Rectal smooth muscle tissue (tissue), 1 donor: ENCODE measurements around the gene ADA.

Experiments
- H3K27ac ChIP-seq: one replicate; pipeline ENCODE4 v1.7.0; 2013; ENCODE audit warnings: low read depth, low read length, inconsistent platforms
- H3K27me3 ChIP-seq: one replicate; pipeline ENCODE4 v1.7.0; 2013; ENCODE audit warnings: low read length; ENCODE audit not compliant: control insufficient read depth, insufficient read depth
- H3K36me3 ChIP-seq: one replicate; pipeline ENCODE4 v1.7.0; 2013; ENCODE audit warnings: low read length; ENCODE audit not compliant: control insufficient read depth, insufficient read depth
- H3K4me1 ChIP-seq: one replicate; pipeline ENCODE4 v1.7.0; 2013; ENCODE audit warnings: low read length; ENCODE audit not compliant: control insufficient read depth, insufficient read depth
- H3K4me3 ChIP-seq: one replicate; pipeline ENCODE4 v1.7.0; 2013; ENCODE audit warnings: low read length
- H3K9ac ChIP-seq: one replicate; pipeline ENCODE4 v1.7.0; 2013; ENCODE audit warnings: low read length

The ADA gene

DNA sequence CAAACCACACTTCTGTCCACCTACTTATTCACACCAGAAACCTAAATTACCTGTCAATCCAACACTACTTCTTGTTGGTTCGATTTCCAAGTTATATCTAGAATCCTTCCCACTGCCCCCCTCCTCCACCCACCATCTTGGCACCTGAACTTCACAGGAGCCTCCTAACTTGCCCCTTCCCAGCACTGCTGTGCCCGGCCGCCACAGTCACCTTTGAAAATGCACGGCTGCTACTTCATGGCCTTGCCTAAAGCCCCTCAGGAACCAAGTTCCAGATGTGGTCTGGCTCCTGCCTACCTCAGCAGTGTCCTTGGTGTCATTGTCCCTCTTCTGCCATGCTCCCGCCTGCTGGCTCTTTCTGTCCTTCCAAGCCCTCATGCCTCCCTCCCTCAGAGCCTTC lies 37.9 kb downstream of the ADA start:
- Histone ChIP-seq H3K27me3 (no peaks in the 10 kb centered on the region), H3K27ac (peak overlapping the region; percentile 48), H3K4me1 (peaks cover 34% of the 10 kb centered on the region), H3K36me3 (peaks cover 20% of the 10 kb centered on the region), H3K4me3 (no peak overlapping the region), H3K9ac (no peak overlapping the region)

DNA sequence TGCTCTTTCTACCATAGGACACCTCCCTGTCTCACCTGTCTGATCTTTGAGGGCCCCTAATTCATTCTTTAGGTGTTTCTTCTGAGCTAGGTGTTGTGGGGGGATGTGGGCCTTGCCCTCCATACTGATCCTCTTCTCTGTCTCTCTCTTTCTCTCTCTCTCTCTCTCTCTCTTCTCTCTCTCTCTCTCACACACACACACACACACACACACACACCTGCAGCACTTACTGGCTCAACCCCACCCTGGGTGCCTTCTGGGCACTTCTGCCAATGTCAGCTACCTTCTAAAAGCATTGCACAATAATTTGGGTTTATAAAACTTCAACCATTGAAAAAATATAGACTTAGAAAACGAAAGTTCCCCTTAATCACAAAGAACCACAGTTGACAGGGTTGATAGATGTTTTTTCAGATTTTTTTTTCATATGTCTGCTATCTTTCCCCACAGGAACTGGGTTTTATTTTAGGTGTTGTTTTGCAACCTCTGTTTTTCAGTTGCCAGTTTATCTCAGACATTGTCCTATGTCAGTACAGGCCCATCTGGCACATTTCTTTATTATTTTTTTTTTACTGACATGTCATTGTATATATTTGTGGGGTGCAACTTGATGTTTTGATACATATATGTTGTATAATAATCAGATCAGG lies 41.1 kb downstream of the ADA start:
- Histone ChIP-seq H3K9ac (no peak overlapping the region), H3K4me3 (no peak overlapping the region), H3K36me3 (peaks cover 5% of the 10 kb centered on the region), H3K27ac (peak overlapping the region; percentile 95), H3K27me3 (no peaks in the 10 kb centered on the region), H3K4me1 (peaks cover 25% of the 10 kb centered on the region)

DNA sequence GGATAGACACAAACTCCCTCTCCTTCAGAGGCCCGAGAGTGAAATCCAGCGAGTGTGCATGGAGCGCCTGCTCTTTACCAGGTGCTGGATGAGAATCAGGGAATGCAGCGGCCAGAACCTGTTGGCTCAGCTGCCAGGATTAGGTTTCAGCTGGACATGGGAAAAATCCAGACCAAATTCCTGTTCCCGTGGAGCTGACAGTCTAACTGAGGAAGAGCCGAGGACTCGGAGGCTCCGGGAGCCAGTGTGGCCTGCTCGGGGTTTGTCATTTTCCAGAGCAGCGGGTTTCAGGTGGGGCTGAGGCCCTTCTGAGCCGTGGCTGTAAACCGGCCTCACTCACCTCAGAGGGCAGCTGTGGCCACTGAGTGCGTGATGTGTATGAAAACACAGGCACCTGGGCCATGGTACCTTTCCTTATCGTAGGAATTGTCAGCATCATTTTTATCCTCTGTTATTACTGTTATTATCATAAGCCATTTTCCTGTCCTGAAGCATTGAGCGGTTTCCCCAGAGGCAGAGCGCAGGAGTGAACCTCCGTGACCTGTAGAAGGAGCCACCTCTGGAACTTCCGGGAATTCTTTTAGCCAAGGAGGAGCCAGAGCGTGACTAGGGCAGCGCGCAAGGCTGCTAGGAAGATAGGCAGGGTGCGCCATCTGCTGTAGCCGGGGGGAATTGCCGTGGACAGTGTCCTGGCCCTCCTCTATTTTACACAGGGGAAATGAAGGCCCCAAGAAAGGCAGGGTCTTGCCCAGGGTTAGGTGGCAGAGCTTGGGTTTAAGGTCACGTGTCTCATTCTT lies 41.8 kb downstream of the ADA start:
- H3K4me1 ChIP-seq, result peaks cover 19% of the 10 kb centered on the region
- H3K9ac ChIP-seq, result no peak overlapping the region
- H3K27me3 ChIP-seq, result no peaks in the 10 kb centered on the region
- H3K36me3 ChIP-seq, result peaks cover 5% of the 10 kb centered on the region
- peak overlapping the region; percentile 95 for H3K27ac ChIP-seq
- H3K4me3 ChIP-seq, result peak overlapping the region; percentile 65

DNA sequence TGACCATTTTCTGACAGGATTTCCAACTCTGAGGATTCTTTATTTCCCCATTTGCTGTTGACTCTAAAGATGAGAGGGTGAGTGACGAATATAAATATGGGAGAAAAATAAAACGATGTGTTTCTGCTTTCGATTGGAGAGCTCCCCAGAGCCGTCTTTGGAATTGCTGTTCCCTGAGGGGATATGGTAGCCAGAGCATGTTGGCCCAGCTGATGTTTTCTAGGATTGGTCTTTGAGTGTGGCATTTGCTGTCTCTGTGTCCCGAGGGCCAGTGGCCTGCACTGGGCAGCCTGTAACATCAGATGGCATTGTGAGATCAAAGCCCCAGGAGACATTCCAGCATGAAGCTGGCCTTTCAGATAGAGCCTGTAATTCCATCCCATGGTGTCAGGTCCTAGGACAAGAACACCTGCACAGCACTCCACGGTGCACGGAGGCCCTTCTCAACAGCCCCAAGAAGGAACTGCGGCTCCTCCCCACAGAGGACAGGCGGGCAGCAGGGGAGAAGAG lies 42.4 kb downstream of the ADA start:
- H3K4me1 ChIP-seq, result peaks cover 15% of the 10 kb centered on the region
- peak overlapping the region; percentile 95 for H3K27ac ChIP-seq
- peaks cover 5% of the 10 kb centered on the region for H3K36me3 ChIP-seq
- H3K9ac ChIP-seq, result peak overlapping the region; percentile 4
- no peaks in the 10 kb centered on the region for H3K27me3 ChIP-seq
- peak overlapping the region; percentile 65 for H3K4me3 ChIP-seq

DNA sequence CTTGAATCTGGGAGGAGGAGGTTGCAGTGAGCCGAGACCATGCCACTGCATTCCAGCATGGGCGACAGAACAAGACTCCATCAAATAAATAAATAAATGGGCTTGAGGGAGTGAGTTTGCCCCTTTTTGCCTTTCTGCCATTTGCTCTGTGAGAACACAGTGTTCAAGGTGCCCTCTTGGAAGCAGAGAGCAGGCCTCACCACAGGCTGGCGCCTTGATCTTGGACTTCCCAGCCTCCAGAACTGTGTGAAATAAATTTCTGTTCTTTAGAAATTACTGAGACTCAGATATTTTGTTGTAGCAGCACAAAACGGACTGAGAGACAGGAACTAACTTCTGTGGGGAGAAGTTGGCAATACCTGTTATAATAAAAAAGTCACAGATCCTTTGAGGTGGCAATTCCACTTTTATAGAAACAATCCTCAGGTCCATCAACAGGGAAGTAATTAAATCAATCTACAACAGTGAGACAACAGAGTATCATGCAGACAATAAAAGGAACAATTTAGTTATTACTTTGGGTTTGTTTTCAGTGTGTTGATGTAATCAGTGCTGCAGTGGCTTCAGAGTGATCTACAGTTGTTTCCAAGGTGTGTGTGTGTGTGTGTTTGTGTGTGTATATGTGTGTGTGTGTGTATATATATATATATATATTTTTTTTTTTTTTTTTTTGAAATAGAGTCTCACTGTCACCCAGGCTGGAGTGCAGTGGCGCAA lies 44.6 kb downstream of the ADA start:
- Histone ChIP-seq H3K27ac (no peak overlapping the region), H3K27me3 (no peaks in the 10 kb centered on the region), H3K9ac (no peak overlapping the region), H3K36me3 (no peaks in the 10 kb centered on the region), H3K4me3 (no peak overlapping the region), H3K4me1 (peaks cover 20% of the 10 kb centered on the region)

DNA sequence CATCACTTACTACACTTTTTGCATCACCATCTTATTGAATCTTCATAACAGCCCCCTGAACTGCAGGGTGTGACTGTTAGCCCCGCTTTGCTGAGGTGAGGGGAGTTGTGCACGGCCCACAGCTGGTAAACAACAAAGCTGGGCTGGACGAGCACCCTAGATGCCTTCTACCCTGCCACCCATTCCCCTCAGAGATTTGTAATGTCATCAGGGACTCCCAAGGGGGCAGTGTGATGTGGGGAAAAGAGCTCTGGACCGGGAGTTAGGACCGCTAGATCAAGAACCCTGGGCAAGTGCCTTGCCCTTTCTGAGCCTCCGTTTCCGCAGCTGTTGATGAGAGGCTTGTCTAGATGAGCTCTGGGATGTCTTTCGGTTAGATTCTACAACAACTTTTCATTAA lies 48.2 kb downstream of the ADA start:
- Histone ChIP-seq H3K27ac (no peak overlapping the region), H3K36me3 (no peaks in the 10 kb centered on the region), H3K4me1 (peaks cover 35% of the 10 kb centered on the region), H3K27me3 (no peaks in the 10 kb centered on the region), H3K4me3 (no peak overlapping the region), H3K9ac (no peak overlapping the region)

DNA sequence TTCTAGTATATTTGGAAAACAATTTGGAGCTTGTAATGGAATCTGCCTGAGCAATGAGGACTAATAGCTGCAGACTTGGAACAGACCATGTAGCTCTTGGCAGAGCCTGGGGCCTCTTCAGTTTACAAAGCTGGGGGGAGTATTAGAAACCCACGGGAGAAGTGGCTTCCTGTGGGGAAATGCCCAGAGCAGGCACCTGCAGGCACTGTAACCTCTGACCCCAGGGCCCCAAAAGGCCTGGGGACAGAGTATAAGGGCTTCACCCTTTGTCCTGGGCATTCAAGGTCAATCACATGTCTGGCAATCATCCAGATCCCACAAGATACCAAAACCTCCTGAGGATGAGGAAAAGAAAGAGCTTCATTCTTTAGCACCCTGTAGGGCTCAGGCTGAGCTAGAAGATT lies 49.7 kb downstream of the ADA start:
- H3K4me1 ChIP-seq, result peaks cover 43% of the 10 kb centered on the region

DNA sequence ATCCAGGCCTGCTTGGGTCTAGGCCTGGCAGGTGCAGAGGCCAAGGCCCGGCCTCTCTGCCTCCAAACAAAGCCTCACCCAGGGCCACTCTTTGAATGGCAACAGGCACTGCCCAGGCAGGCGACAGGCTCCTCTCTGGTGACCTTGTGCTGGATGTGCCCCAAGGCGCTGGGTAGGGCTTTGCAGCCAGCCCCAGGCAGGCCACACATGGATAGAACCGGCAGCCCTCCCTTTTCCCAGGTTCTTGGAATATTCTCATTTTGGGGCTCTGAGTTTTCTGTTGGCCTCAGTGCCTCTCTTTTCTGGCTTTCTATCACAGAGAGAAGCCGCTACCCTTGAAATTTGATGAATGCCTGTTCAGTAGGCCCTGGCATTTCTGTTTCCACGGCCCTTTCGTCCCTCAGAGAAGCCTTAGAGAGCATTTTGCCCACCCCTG lies 50.2 kb downstream of the ADA start:
- Histone ChIP-seq H3K27ac (peak overlapping the region; percentile 76), H3K4me1 (peaks cover 43% of the 10 kb centered on the region), H3K36me3 (no peaks in the 10 kb centered on the region), H3K4me3 (peak overlapping the region; percentile 3), H3K9ac (no peak overlapping the region), H3K27me3 (no peaks in the 10 kb centered on the region)

More for the DNA sequence above, 49.7 kb downstream of the ADA start:
- Histone ChIP-seq H3K27me3 (no peaks in the 10 kb centered on the region), H3K36me3 (no peaks in the 10 kb centered on the region), H3K27ac (peak overlapping the region; percentile 76), H3K9ac (no peak overlapping the region), H3K4me3 (no peak overlapping the region)

DNA sequence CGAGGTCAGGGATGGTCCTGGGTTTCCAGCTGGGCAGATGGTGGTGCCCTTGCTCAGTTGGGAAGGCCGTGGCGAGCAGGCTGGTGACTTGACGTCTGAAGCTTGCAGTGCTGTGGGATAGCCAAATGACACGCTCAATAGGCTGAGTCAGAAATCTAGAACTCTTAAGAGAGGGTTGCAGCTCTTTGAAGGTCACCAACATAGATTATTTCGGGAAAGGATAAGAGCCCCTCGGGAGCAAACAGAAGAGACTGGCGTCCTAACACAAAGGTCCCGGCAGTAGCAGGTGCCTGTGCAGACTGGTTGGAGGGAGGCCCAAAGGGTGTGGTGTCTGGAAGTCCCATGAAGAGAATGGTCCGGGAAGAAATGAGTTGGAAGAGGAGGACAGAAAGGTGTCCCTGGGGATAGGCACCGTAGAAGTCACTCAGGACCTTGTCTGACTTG lies 50.7 kb downstream of the ADA start:
- Histone ChIP-seq H3K27me3 (no peaks in the 10 kb centered on the region), H3K4me3 (peak overlapping the region; percentile 3), H3K4me1 (peaks cover 43% of the 10 kb centered on the region), H3K27ac (peak overlapping the region; percentile 76), H3K9ac (no peak overlapping the region), H3K36me3 (no peaks in the 10 kb centered on the region)

DNA sequence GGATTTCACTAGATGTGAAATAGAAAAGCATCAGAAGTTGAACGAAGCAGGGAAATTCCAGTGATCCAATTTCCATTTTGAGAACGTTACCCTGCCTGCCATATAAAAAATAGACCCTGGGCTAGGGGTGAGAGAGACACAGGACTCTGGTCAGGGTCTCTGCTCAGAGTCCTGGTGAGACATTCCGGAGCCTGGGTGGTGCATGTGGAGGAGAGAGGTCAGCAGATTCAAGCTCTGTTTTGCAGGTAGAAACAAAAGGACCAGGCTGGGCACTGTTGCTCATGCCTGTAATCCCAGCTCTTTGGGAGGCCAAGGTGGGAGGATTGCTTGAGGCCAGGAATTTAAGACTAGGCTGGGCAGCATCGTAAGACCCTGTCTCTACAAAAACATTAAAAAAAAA lies 51.2 kb downstream of the ADA start:
- Histone ChIP-seq H3K27me3 (no peaks in the 10 kb centered on the region), H3K4me1 (peaks cover 43% of the 10 kb centered on the region), H3K4me3 (no peak overlapping the region), H3K36me3 (no peaks in the 10 kb centered on the region), H3K27ac (peak overlapping the region; percentile 76), H3K9ac (no peak overlapping the region)

DNA sequence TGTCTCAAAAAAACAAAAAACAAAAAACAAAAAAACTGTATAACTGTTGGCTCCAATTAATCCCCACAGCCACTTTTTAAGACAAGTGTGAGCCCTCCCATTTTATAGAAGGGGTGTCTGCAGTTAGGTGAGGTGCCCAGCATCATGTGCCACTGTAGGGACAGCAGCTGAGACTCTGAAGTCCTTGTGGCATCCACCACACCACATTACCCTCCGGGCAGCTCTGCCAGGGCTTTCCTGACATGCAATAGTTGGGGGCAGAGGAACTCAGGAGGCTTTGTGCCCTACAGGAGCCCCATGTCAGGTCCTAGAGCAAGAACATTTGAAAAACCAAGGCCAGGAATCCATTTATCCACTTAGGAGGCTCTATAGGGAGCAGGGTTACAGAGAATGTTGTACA lies 51.8 kb downstream of the ADA start:
- no peak overlapping the region for H3K9ac ChIP-seq

More for the DNA sequence above, 51.8 kb downstream of the ADA start:
- Histone ChIP-seq H3K36me3 (no peaks in the 10 kb centered on the region), H3K27me3 (no peaks in the 10 kb centered on the region), H3K4me1 (peaks cover 46% of the 10 kb centered on the region), H3K4me3 (no peak overlapping the region), H3K27ac (peak overlapping the region; percentile 76)
